ENCODE measurements around the gene DCAF15.

GRCh38 chr19:13972368-13973155 is 20.3 kb downstream of the DCAF15 start:
- TF ChIP-seq, protein P1, sequence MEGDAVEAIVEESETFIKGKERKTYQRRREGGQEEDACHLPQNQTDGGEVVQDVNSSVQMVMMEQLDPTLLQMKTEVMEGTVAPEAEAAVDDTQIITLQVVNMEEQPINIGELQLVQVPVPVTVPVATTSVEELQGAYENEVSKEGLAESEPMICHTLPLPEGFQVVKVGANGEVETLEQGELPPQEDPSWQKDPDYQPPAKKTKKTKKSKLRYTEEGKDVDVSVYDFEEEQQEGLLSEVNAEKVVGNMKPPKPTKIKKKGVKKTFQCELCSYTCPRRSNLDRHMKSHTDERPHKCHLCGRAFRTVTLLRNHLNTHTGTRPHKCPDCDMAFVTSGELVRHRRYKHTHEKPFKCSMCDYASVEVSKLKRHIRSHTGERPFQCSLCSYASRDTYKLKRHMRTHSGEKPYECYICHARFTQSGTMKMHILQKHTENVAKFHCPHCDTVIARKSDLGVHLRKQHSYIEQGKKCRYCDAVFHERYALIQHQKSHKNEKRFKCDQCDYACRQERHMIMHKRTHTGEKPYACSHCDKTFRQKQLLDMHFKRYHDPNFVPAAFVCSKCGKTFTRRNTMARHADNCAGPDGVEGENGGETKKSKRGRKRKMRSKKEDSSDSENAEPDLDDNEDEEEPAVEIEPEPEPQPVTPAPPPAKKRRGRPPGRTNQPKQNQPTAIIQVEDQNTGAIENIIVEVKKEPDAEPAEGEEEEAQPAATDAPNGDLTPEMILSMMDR (IDR thresholded peaks at IDR 0.05 in 4 of 5, conservative IDR thresholded peaks at IDR 0.05 in 1 of 5), result no peak
- TF ChIP-seq POLR2A (IDR thresholded peaks at IDR 0.05), result no peak
